ENCODE measurements around the gene CHCHD6. TPM values are rescaled to one million over a fixed set of nuclear protein-coding genes. Genes with fewer than 3 reads are reported as not detected.

CHCHD6 gene
- total RNA-seq, 4 donors from 2014 or later = 6.4 to 14.2 (median 10.3) TPM; not detected in 1

GRCh38 chr3:126983276-126983652, 279.2 kb downstream of the CHCHD6 start:
- Histone ChIP-seq H3K27ac (peak overlapping the region in 1 of 2 donors; percentile 14), H3K36me3 (no peaks in the 10 kb centered on the region), H3K9me3 (no peaks in the 10 kb centered on the region), H3K4me3 (peak overlapping the region; percentile 59 to 86), H3K4me1 (peaks cover 0 to 6% of the 10 kb centered on the region in 2 donors), H3K27me3 (no peaks in the 10 kb centered on the region)
- DNase-seq = no peak
- intact Hi-C loops (cut with DNase I; ENCODE audit: low total_unique reads) = loop anchor here (5.0 kb wide), 1 partner anchor 281 kb away; the partner anchor contains the start of gene CHCHD6
- TF ChIP-seq POLR2A (IDR thresholded peaks at IDR 0.05) = no peak
- peak in 1 of 4 experiments; percentile 11 for TF ChIP-seq CTCF (IDR thresholded peaks at IDR 0.05)

DNA sequence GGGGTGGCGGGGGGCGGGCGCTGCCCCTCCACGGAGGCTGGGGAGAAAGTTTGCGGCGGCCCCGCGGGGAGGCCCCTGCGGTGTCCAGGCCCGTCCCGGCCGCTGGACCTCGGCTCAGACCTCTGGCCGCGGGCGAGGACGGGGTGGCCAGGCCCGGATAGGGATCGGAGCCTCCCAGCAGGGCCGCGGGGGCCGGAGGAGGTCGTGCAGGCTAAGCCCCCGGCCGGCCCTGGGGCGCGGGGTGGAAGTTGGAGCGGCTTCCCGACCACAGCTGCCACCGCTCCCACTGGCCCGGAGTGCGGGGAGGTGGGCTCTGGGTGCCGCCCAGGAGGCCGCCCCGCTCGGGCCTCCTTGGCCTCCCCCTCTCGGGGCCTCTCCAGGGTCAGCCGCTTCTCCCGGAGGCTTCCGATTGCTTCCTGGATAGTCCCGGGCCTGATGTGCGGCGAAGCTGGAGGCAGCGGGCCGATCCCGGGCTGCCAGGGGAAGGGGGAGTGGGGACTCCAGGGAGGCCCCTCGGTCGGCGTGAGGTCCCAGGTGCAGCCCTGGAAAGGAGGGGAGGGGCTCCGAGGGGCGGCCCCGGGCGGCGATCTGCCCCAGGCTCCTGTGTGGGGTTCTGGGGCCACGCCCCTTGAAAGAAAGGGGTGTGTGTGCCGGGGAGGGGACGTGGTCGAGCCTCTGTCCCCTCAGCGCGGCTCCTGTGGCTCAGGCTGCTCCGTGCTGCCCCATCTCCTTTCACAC, 279.8 kb downstream of the CHCHD6 start:
- H3K9me3 ChIP-seq = no peaks in the 10 kb centered on the region
- TF ChIP-seq POLR2A (IDR thresholded peaks at IDR 0.05) (no peak), CTCF (IDR thresholded peaks at IDR 0.05) (no peak)
- H3K27me3 ChIP-seq = no peaks in the 10 kb centered on the region
- DNase-seq = peak in 1 of 2 donors; percentile 45
- H3K4me1 ChIP-seq = peaks cover 0 to 6% of the 10 kb centered on the region in 2 donors
- peak overlapping the region; percentile 14 to 30 for H3K27ac ChIP-seq
- no peaks in the 10 kb centered on the region for H3K36me3 ChIP-seq
- intact Hi-C loops (cut with DNase I; ENCODE audit: low total_unique reads) = loop anchor here (5.0 kb wide), 1 partner anchor 282 kb away; the partner anchor contains the start of gene CHCHD6
- peak overlapping the region; percentile 59 to 86 for H3K4me3 ChIP-seq

- intact Hi-C loops (cut with DNase I; ENCODE audit: low total_unique reads) = loop anchor here (5.0 kb wide), 1 partner anchor 282 kb away; the partner anchor contains the start of gene CHCHD6
- no peak overlapping the region for H3K27ac ChIP-seq
- TF ChIP-seq CTCF (IDR thresholded peaks at IDR 0.05) = no peak
- TF ChIP-seq POLR2A (IDR thresholded peaks at IDR 0.05) = no peak
- H3K27me3 ChIP-seq = no peaks in the 10 kb centered on the region
- no peak for DNase-seq
- peak overlapping the region; percentile 59 to 86 for H3K4me3 ChIP-seq
- no peaks in the 10 kb centered on the region for H3K36me3 ChIP-seq
- H3K9me3 ChIP-seq = no peaks in the 10 kb centered on the region
- H3K4me1 ChIP-seq = peaks cover 0 to 6% of the 10 kb centered on the region in 2 donors
These were observed 280.5 kb downstream of the CHCHD6 start for GRCh38 chr3:126984391-126985131.

GRCh38 chr3:126985132-126985985, 281.3 kb downstream of the CHCHD6 start:
- DNase-seq = no peak
- peaks cover 0 to 6% of the 10 kb centered on the region in 2 donors for H3K4me1 ChIP-seq
- no peak overlapping the region for H3K27ac ChIP-seq
- H3K36me3 ChIP-seq = no peaks in the 10 kb centered on the region
- TF ChIP-seq POLR2A (IDR thresholded peaks at IDR 0.05) (no peak), CTCF (IDR thresholded peaks at IDR 0.05) (no peak)
- intact Hi-C loops (cut with DNase I; ENCODE audit: low total_unique reads) = no loop called here
- H3K4me3 ChIP-seq = no peak overlapping the region
- H3K27me3 ChIP-seq = no peaks in the 10 kb centered on the region
- no peaks in the 10 kb centered on the region for H3K9me3 ChIP-seq
